CD4-positive, alpha-beta T cell treated with Interleukin-10 for 1 hour (primary cell): ENCODE data around the gene CPNE1.
A peak's percentile ranks its signal among the peaks of the same experiment; 100 is the strongest.

Experiments used
- DNase-seq: peaks from one replicate; pipeline ENCODE4 v3.0.0-alpha.2; 2020

The CPNE1 gene

GRCh38 chr20:35652641-35653429 lies 11.9 kb downstream of the CPNE1 start:
- no peak for DNase-seq

- DNase-seq: no peak
Measured at GRCh38 chr20:35651958-35652357, 12.7 kb downstream of the CPNE1 start.

- no peak for DNase-seq
Measured at GRCh38 chr20:35650632-35651031, 14.1 kb downstream of the CPNE1 start.

GRCh38 chr20:35648836-35649235 lies 15.9 kb downstream of the CPNE1 start:
- no peak for DNase-seq

- DNase-seq: no peak
Measured at GRCh38 chr20:35644806-35645205, 19.9 kb downstream of the CPNE1 start.

GRCh38 chr20:35643045-35643444 lies 21.7 kb downstream of the CPNE1 start:
- no peak for DNase-seq

GRCh38 chr20:35641743-35642142 lies 23.0 kb downstream of the CPNE1 start:
- no peak for DNase-seq

- no peak for DNase-seq
Measured at GRCh38 chr20:35640724-35641123, 24.0 kb downstream of the CPNE1 start.

- DNase-seq: no peak
Measured at GRCh38 chr20:35638751-35639150, 25.9 kb downstream of the CPNE1 start.

- DNase-seq: no peak
Measured at GRCh38 chr20:35637276-35637675, 27.4 kb downstream of the CPNE1 start.

- DNase-seq: no peak
Measured at GRCh38 chr20:35636095-35636494, 28.6 kb downstream of the CPNE1 start.

GRCh38 chr20:35635652-35636051 lies 29.0 kb downstream of the CPNE1 start:
- DNase-seq: no peak

GRCh38 chr20:35632539-35633115 lies 32.1 kb downstream of the CPNE1 start:
- DNase-seq: no peak

GRCh38 chr20:35630636-35631035 lies 34.1 kb downstream of the CPNE1 start:
- DNase-seq: no peak

GRCh38 chr20:35629427-35630145 lies 35.1 kb downstream of the CPNE1 start:
- no peak for DNase-seq

- DNase-seq: no peak
Measured at GRCh38 chr20:35627121-35627520, 37.6 kb downstream of the CPNE1 start.

- no peak for DNase-seq
Measured at GRCh38 chr20:35626386-35627001, 38.2 kb downstream of the CPNE1 start.

GRCh38 chr20:35625584-35626385 lies 38.9 kb downstream of the CPNE1 start:
- no peak for DNase-seq

GRCh38 chr20:35621560-35621946 lies 43.1 kb downstream of the CPNE1 start:
- DNase-seq: no peak

GRCh38 chr20:35620818-35621559 lies 43.7 kb downstream of the CPNE1 start:
- DNase-seq: no peak

GRCh38 chr20:35619196-35620095 lies 45.3 kb downstream of the CPNE1 start:
- DNase-seq: peak; percentile 80
